GM19452 (cell line): ENCODE measurements around the gene PDE9A.
"Not testable (repeated sequence)": the region's sequence is repeated elsewhere in the genome, so short reads cannot be mapped to it uniquely, and the experiment has no call there.

Source experiments
- ATAC-seq: cut with Tn5 transposase; IDR thresholded peaks from one replicate; pipeline ENCODE4 v1.9.1; 2021; ENCODE audit not compliant: unreplicated experiment

The PDE9A gene

GRCh38 chr21:42624095-42624790 is 29.2 kb upstream of the PDE9A start:
- ATAC-seq, result no peak

GRCh38 chr21:42624936-42625335 is 28.5 kb upstream of the PDE9A start:
- no peak for ATAC-seq

GRCh38 chr21:42626171-42626570 is 27.2 kb upstream of the PDE9A start:
- ATAC-seq, result no peak

DNA sequence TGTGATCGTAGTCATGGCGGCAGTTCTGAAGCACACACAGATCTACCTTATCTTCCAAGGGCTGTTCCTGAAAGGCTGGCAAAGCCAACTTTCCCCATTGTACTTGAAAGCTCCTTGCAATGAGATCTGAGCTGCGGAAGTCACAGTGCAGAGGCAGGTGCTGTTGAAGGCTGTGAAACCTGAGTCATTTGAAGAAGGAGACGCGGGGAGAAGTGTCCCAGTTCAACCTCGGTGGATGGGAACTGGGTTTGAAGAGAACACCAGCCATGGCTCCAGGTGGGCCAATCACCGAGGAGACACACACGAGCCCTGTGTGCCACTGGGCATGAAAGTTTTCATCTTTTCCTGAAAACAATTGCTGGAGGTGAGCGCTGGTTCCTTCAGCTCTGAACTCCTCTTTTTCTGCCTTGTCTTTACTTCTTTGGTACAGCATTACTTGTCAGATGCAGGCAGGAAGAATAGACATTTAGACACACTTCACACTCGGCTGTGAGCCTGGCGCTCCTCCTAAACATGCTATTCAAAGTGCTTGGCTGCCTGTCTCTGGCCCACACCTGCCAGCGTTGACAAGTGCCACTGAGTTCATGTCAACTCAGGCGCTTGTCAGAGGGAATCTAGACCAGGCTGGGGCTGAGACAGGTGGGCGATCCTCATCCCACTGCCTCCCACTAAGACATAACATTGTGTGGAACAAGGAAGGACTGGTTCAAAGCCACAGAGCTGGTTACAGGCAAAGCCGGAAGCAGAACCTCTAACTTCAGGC is 25.7 kb upstream of the PDE9A start:
- ATAC-seq, result no peak

GRCh38 chr21:42628466-42629061 is 24.9 kb upstream of the PDE9A start:
- ATAC-seq, result not testable (repeated sequence)

GRCh38 chr21:42629933-42630589 is 23.4 kb upstream of the PDE9A start:
- no peak for ATAC-seq

DNA sequence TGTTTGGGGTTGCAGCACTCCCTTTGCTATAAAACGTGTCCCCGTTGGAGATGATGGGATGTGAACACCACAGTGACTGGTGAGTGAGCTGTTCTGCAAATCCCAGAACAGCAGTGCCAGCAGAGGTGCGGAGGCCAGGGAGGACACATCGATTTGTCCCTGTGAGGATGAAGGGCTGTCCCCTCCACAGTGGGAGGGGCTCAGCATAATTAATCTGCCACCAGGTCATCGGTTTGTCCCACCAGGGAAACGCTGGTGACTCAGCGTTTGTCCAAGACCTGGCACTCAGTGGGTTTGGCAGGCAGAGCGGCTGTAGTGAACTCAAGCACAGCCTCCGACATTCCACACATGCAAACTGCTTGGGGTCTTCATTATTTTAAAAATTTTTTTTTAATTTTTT is 22.8 kb upstream of the PDE9A start:
- no peak for ATAC-seq

DNA sequence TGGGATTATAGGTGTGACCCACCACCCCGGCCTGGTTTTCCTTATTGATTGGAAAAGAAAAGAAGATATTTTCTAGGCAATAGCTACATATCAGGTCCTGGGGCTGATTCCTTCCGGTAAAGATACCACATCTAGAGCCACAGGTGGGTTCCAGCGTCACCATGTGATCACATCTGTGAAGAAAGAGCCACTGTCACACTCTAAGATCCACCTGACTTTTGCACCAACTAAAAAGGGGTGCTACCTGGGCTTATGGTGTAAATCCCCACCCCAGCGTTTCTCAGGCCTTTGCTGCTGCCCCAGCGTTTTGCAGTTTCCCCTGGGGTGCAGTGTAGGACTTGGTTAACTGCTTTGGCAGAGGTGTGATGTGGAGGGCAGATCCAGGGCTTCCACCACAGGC is 22.3 kb upstream of the PDE9A start:
- no peak for ATAC-seq

GRCh38 chr21:42632336-42632751 is 21.1 kb upstream of the PDE9A start:
- ATAC-seq, result no peak

- ATAC-seq, result no peak
Measured at GRCh38 chr21:42632771-42633690, 20.4 kb upstream of the PDE9A start.

DNA sequence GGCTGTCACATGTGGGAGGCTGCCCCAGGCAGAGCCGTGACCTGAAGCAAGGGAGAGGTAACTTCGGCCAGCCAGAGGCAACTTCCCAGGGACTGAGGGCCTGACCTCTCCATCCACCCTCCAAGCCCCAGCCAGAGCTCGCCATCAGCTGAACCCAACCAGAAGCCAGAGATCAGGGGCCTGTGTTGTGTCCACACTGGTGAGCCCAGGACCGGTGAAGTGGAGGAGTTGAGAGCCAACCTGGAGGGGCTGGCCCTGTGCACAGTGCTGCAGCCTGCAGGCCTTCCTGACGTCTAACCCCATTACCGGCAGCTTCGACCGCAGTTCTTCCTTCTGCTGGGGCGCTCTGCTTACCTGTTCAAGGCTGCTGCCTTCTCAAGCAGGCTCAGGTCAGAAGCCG is 19.6 kb upstream of the PDE9A start:
- no peak for ATAC-seq

DNA sequence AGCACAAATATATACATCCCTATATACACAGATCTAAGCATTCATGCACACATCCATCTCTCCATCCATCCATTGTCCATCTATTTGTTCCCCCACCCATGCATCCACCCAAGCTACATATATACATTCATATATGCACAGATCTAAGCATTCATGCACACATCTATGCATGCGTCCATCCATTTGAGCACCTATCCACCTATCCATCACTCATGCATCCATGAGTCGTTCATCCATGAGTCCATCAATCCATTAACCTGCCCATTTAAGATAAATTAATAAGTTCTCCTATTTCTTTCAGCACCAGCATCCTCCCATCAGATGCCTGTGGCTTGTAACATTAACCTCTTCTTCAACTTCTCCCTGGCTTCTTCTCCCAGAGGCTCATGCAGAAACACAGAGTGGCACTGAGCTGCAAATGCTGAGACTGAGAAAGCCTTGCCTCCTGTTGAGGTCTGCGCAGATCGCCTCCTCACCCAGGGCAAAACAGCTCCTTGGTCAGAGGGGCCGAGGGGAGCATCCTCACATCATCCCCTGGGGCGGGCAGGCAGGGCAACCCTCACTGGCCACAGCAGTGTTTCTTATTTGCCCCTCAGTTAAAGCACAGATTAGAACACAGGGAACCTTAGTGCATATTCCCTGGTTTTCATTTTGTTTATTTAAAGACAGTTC is 17.4 kb upstream of the PDE9A start:
- ATAC-seq, result no peak

- ATAC-seq, result no peak
Measured at GRCh38 chr21:42636520-42637266, 16.7 kb upstream of the PDE9A start.

DNA sequence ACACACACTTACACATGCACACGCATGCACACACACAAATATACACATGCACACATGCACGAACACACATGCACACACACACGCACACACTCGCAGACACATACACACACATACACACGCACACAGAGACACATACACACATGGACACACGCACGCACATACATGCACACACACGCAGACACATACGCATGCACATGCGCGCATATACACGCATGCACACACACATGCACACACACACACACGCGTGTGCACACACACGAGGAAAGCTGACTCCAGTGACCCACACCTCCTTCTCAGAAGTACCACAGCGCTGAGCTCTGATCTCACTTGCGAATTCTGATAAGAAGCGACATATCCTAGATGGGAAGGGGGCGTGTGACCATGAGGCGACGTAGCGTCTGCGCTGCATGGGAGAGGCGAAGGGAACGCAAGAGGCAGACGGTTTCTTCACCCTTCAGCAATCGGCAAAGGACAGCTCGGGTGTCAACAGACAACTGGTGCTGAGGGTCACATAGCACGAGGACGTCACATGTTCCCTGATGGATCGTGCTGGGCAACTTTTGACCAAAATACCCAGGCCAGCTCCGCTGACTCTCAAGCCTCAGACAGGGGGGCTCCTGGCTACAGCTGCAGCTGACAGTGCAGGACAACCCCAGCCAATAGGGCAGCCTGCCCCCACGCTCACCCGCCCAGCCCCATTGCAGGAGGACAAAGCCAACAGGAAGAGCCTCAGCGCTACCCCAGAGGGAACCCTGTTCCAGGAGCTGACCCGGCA is 16.0 kb upstream of the PDE9A start:
- ATAC-seq, result no peak

- ATAC-seq, result no peak
Measured at GRCh38 chr21:42638266-42638863, 15.1 kb upstream of the PDE9A start.

DNA sequence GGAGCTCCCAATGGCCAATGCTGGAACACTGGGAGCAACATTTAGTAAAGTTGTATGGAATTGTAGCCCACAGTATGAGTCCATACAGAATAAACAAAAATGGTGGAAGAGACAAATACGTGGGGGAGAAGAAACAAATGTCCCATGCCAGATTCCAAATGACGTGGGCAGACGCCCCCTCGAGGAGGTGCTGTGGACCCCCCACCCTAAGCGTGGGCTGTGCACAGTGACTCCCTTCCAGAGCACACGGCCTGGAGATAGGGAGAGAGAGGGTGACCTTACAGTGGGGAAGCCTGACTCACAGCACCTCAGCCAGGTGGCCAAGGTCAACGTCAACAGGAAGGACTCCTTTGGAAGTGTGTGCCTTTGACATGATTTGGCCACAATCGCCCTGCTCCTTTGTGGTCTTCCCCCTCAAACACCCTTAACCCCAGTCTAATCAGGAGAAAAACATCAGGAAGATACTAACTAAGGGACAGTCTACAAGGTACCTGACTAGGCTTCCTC is 13.7 kb upstream of the PDE9A start:
- ATAC-seq, result no peak

GRCh38 chr21:42640486-42640885 is 12.9 kb upstream of the PDE9A start:
- no peak for ATAC-seq
